Adrenal gland (tissue), 5 donors: ENCODE data around the gene RPL29.
"Not testable (repeated sequence)": the region's sequence is repeated elsewhere in the genome, so short reads cannot be mapped to it uniquely, and the experiment has no call there.

Experiments
- POLR2A ChIP-seq, 2 donors: fragments of 450-650 bp; IDR thresholded peaks; one replicate each; pipeline ENCODE4 v1.6.1; 2017; ENCODE audit warnings: antibody characterized with exemption in 2 of 2, mild to moderate bottlenecking in 2 of 2, moderate library complexity in 1 of 2
- TF ChIP-seq, protein P1 (sequence below), 6 experiments: fragments of 450-650 bp in 4 of 6; fragments of 200-600 bp in 2 of 6; sonication (generic) in 1 of 6; IDR thresholded peaks; 1 replicate in 5 of 6; 2 replicates in 1 of 6; pipeline versions ENCODE4 v1.5.1 to v1.8.0; 2016 to 2021; ENCODE audit warnings: antibody characterized with exemption in 6 of 6, mild to moderate bottlenecking in 2 of 6, moderate library complexity in 1 of 6
- donor health status: DM: no; HTN: no; CAD: no.

DNA sequence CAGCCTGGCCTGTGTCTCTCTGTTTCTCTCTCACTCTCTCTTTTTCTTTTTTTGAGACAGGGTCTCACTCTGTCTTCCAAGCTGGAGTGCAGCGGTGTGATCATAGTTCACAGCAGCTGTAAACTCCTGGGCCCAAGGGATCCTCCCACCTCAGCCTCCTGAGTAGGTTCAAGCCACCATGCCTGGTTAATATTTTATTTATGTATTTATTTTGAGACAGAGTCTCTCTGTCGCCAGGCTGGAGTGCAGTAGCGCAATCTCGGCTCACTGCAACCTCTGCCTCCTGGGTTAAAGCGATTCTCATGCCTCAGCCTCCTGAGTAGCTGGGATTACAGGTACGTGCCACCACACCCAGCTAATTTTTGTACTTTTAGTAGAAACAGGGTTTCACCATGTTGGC, 38.1 kb upstream of the RPL29 start:
- TF ChIP-seq, protein P1, sequence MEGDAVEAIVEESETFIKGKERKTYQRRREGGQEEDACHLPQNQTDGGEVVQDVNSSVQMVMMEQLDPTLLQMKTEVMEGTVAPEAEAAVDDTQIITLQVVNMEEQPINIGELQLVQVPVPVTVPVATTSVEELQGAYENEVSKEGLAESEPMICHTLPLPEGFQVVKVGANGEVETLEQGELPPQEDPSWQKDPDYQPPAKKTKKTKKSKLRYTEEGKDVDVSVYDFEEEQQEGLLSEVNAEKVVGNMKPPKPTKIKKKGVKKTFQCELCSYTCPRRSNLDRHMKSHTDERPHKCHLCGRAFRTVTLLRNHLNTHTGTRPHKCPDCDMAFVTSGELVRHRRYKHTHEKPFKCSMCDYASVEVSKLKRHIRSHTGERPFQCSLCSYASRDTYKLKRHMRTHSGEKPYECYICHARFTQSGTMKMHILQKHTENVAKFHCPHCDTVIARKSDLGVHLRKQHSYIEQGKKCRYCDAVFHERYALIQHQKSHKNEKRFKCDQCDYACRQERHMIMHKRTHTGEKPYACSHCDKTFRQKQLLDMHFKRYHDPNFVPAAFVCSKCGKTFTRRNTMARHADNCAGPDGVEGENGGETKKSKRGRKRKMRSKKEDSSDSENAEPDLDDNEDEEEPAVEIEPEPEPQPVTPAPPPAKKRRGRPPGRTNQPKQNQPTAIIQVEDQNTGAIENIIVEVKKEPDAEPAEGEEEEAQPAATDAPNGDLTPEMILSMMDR (IDR thresholded peaks at IDR 0.05) = not testable (repeated sequence)
- not testable (repeated sequence) for TF ChIP-seq POLR2A (IDR thresholded peaks at IDR 0.05)
